GM19023 (cell line): ENCODE data around the gene TRIM36.

Experiments used
- ATAC-seq: cut with Tn5 transposase; IDR thresholded peaks from one replicate; pipeline ENCODE4 v1.9.1; 2021; ENCODE audit warnings: mild to moderate bottlenecking, moderate library complexity; ENCODE audit not compliant: unreplicated experiment

Gene TRIM36, protein sequence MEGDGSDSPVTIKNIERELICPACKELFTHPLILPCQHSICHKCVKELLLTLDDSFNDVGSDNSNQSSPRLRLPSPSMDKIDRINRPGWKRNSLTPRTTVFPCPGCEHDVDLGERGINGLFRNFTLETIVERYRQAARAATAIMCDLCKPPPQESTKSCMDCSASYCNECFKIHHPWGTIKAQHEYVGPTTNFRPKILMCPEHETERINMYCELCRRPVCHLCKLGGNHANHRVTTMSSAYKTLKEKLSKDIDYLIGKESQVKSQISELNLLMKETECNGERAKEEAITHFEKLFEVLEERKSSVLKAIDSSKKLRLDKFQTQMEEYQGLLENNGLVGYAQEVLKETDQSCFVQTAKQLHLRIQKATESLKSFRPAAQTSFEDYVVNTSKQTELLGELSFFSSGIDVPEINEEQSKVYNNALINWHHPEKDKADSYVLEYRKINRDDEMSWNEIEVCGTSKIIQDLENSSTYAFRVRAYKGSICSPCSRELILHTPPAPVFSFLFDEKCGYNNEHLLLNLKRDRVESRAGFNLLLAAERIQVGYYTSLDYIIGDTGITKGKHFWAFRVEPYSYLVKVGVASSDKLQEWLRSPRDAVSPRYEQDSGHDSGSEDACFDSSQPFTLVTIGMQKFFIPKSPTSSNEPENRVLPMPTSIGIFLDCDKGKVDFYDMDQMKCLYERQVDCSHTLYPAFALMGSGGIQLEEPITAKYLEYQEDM

GRCh38 chr5:115169487-115170133, at the start of gene TRIM36:
TRIM36 (minus strand) TSS chr5:115169908; CDS start chr5:115169634, 274 bp downstream.
- ATAC-seq, result peak; percentile 98

DNA sequence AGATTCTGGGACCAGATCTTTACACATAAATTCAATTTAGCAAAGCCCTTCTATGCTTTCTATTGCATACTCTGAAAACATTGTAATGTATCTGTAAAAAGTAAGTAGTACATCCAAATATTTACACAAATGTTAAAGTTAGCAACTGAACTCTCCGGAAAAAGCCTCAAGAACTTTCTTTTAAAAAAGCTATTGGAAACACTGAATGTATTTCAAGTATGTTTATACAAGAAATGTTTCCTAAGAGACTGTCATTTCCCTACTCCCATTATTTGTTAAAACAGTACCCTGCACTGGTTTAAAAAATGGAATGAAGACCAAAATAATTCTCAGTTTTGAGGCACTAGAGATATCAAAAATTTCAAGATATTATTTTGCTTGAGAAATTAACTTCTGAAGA, 44.8 kb upstream of the TRIM36 start:
- ATAC-seq, result no peak

GRCh38 chr5:115209279-115209678, 39.6 kb upstream of the TRIM36 start:
- ATAC-seq, result peak; percentile 100

GRCh38 chr5:115202952-115203351, 33.2 kb upstream of the TRIM36 start:
- no peak for ATAC-seq

DNA sequence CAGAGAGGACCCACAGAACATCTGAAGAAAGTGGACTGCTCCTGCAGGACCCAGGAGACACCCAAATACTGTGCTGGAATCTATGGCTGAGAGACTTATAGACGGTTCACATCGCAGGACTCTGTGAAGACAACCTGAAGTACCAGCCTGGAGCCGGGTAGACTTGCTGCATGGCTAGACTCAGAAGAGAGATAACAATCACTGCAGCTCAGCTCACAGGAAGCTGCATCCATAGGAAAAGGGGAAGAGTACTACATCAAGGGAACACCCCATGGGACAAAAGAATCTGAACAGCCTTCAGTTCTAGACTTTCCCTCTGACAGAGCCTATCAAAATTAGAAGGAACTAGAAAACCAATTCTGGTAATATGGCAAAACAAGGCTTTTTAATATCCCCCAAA, 26.5 kb upstream of the TRIM36 start:
- ATAC-seq, result no peak

DNA sequence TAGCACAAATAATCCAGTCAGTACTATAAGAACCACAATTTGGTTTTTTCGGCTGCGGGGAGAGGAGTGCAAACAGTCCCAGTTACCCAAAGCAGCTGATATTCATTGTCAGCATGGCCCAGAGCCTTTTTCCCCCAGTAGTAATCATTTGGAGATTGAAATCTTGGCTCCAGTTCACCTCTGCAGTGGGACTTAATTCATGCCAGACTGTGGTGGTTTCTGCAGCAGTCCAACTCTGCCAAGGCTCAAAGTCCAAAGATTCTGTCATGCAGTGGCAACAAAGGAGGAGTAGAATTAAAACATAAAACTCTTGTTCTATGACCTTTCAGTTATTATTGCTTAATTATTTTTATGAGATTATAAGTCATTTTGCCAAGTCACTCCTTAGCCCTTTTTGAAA, 25.0 kb upstream of the TRIM36 start:
- ATAC-seq, result no peak

DNA sequence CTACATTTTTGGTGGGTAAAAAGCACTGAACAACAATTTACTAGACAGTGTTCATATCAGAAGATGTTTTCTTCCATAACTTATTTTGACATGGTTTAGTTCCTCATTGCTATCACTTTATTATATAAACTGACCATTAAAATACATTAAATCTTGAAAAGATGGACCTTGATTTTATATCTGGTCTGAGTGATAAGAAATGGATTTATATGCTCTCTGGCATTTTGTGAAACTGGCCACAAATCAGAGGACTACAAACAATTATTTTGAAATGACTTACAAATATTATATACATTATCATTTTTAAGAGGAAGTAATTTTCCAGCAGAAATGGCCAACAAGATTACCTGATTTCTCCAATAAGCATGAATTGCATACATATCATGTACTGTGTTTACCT, 23.6 kb upstream of the TRIM36 start:
- ATAC-seq, result no peak

DNA sequence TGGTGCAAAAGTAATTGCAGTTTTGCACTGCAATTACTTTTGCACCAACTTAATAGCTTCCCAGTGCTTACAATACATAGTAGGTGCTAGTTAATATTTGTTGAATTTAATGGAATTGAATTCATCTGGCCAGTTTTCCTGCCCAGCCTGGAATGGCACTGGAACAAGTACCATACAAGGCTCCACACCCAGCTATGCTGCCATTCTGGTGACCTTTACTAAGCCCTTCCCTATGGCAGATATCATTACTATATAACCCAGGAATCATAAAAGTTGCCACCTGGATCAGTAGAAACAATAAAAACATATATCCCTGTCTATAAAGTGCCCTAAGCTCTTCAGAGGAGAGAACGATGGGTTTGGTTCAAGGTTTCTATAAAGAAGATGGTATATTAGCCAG, 22.4 kb upstream of the TRIM36 start:
- no peak for ATAC-seq

DNA sequence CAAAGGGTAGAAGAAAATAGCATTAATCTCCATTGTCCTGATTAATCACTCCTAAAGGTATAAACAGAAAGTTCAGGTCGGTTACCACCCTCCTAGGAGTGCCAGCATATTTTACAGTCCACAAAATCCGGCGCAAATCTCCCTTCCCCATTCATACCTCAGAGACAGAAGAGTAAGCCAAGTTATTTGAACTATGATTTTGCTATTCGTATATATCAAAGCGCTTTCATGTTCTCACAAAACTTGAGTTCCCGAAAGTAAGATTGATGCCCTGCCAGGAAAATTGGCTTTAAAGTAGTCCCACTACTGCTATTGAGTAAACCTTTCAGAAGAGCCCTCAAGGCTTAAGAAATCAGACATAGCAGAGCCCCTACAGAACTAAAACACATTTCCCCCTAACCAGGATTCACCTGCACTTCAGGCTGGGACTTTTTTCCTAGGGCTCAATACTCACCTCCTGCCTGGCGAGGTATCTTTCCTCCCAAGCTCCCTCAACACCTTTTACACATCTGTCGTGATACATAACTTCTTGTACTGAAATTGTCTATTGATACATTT, 21.8 kb upstream of the TRIM36 start:
- ATAC-seq, result no peak

DNA sequence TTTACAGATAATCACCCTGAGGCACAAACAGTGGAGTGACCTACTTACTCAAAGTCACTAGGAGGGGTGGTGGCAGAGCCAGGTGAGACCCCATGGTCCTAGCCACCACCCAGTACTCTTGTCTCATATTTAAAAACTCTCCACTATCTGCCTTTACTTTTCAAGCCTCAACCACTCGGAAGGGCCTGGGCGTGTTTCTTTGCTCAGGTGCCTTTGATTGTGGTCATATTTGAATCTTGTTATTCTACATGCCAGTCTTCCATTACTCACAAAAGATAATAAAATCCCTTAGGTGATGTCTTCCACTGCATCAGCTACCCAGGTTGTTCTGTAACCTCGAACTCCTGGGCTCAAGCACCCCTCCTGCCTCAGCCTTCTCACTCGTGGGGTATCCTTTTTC, 20.7 kb upstream of the TRIM36 start:
- no peak for ATAC-seq

DNA sequence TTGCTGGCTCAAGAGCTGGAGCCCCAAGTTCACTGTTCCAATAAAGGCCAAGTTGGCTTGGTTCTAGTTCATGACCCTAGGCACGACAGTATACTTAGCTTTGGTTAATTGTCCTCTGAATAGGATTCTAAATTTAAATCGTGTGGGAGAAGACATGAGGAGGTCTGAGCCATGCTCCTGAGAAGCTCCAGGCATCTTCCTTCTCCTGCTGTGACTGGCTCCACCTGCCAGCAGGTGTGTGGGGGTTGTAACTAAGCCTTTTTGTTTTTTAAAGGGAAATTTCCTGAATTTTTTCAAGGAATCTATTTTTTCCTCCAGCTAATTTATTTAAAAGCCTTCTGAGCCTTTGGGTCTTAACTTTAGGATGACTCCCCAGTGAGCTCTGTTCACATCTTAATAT, 20.2 kb upstream of the TRIM36 start:
- no peak for ATAC-seq

GRCh38 chr5:115186794-115187193, 17.1 kb upstream of the TRIM36 start:
- no peak for ATAC-seq

- no peak for ATAC-seq
These were observed 15.1 kb upstream of the TRIM36 start for GRCh38 chr5:115184770-115185169.

DNA sequence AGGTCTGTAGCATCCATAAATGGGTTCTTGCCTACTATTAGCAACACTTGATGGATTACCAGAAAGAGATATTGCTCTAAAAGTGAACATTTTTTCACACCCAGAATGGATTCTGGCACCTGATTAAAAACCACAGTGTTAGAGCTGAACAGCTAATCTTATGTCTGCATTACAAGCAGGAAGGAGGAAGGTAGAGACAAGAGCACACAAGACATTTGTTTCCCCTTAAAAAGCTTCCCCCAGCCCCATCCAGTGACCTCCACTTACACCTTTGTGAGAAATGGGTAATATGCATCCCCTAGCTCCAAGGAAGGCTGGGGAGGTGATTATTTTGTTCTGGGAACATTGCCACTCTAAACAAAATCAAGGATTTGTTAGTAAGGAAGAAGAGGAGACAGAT, 12.0 kb upstream of the TRIM36 start:
- no peak for ATAC-seq

DNA sequence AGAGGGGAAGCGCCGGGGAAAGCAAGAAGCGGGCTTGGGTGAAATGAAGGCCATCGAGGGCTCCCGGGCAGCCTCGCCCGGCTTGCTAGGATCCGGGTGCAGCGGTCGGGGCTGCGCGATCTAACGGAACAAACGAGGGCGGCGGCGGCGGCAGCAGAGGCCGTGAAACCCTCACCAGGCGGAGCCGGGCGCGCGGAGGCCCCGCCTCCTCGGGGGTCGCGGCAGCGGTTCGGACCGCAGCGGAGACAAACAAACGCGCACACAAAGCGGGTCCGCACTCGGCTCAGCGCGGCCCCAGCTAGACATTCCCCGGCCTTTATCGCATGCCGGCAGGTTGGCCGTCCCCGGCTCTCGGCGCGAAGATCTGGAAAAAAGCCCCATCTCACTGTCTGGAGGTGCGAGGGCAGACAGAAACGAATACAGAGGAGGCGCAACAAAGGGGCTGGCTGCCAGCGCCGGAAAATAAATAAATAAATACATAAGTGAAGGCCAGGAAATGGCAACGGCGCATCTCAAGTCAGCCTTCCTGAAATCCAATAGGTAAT, 10.5 kb upstream of the TRIM36 start:
- peak; percentile 61 for ATAC-seq

GRCh38 chr5:115179394-115180164, 9.9 kb upstream of the TRIM36 start:
- ATAC-seq, result peak; percentile 46

- ATAC-seq, result no peak
These were observed 9.3 kb upstream of the TRIM36 start for GRCh38 chr5:115179030-115179393.

DNA sequence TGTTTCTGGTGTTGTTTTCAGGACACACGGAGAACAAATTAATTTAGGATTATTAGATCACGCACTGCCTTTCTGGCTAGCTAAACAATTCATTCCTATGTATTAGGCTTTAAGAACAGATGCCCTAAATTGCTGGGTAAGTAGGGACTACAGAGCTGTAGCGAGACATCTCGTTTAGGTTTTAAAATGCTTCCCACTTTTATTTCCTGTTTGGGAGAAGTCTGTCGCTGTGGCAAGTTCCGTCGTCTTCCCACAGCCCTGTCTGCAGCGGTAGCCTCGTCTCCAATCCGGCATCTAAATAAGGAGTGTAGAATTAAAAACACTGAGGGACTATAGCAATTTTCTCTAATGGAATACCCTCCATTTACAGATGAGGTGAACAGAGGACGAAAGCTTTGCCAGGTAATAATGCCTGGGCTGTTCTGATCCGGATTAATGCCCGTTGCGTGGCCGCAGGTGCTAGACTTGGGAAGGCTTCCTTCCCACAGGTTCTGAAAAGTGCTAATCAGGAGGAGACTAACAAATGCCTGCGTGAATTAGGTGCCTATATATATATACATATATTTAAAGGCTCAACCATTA, 1.3 kb upstream of the TRIM36 start:
- ATAC-seq, result no peak

DNA sequence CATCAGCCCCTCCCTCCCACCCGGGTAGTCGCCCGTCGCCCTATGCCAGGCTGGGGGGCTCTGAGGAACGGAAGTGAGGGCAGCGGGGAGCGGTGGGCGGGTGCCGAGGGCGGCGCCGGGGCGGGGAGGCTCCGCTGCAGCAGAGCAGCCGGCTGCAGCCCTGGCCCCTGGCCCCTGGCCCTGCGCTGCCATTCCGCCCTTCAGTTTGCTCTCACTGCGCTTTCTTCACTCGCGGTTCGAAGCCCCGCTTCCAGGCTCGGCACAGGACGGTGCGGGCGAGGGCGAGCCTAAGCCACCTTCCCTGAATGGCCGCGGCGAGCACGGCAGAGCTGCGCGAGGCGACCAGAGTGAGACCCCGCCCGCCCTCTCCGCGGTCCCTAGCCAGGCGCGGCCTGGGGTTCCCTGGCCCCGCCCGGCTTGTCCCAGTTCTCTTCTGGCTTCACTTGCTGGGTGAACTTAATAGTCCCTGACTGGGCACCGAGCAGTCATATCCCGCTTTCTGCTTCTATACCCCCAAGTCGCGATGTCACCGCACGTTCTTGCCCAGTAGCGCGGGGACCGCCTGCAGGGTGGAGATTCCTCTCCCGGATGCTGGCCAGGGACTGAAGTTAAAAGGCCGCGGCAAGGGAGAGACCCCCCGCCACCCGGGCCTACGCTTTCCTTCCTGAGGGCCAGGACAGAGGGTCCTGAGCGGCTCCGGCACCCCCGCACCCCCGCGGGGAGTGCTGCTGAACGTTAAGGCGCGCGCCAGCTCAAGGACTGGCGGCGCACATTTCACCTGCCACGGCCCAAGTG, 623 bp upstream of the TRIM36 start:
- ATAC-seq, result peak; percentile 50
